Mammary epithelial cell (primary cell): ENCODE data around the gene PPAN.

Experiments
- EZH2 ChIP-seq: IDR thresholded peaks from 2 replicates; pipeline ENCODE4 v1.6.1; 2012; ENCODE audit warnings: low read length, inconsistent platforms, borderline replicate concordance
- TF ChIP-seq, protein P1 (sequence below), 2 donors: IDR thresholded peaks in 1 of 2; conservative IDR thresholded peaks in 1 of 2; 2 replicates each; pipeline ENCODE4 v1.5.1; 2011 to 2012; ENCODE audit warnings: inconsistent platforms in 2 of 2, low read length in 2 of 2, mild to moderate bottlenecking in 2 of 2, control low read depth in 1 of 2, low read depth in 1 of 2; ENCODE audit not compliant: insufficient read depth in 1 of 2; ENCODE audit errors: extremely low read depth in 1 of 2

DNA sequence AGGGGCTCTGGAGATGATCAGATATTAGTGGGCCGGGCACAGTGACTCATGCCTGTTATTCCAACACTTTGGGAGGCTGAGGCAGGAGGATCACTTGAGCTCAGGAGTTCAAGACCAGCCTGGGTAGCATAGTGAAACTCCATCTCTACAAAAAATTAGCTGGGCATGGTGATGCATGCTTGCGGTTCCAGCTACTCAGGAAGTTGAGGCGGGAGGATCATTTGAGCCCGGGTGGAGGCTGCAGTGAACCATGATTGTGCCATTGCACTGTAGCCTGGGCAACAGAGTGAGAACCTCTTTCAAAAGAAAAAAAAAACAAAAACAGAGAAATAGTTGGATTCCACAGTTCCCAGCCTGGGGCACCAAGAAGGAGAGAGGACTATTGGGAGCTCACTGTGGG is 38.0 kb upstream of the PPAN start:
- TF ChIP-seq EZH2 = no peak
- TF ChIP-seq, protein P1, sequence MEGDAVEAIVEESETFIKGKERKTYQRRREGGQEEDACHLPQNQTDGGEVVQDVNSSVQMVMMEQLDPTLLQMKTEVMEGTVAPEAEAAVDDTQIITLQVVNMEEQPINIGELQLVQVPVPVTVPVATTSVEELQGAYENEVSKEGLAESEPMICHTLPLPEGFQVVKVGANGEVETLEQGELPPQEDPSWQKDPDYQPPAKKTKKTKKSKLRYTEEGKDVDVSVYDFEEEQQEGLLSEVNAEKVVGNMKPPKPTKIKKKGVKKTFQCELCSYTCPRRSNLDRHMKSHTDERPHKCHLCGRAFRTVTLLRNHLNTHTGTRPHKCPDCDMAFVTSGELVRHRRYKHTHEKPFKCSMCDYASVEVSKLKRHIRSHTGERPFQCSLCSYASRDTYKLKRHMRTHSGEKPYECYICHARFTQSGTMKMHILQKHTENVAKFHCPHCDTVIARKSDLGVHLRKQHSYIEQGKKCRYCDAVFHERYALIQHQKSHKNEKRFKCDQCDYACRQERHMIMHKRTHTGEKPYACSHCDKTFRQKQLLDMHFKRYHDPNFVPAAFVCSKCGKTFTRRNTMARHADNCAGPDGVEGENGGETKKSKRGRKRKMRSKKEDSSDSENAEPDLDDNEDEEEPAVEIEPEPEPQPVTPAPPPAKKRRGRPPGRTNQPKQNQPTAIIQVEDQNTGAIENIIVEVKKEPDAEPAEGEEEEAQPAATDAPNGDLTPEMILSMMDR (conservative IDR thresholded peaks at IDR 0.05 in 1 of 2, IDR thresholded peaks at IDR 0.05 in 1 of 2; ENCODE audit: extremely low read depth in 1 of 2, insufficient read depth in 1 of 2, low read depth in 1 of 2, low read length in 2 of 2) = no peak
